Neural cell (in vitro differentiated cells): ENCODE data around the gene ATN1. TPM values are rescaled to one million over a fixed set of nuclear protein-coding genes. Genes with fewer than 3 reads are reported as not detected.

Experiments used
- H2AFZ ChIP-seq: fragments of 200-600, 300-800 bp; sonication (generic), shearing (Covaris generic); 2 replicates; pipeline ENCODE4 v1.6.0; 2014; ENCODE audit warnings: low read depth, mild to moderate bottlenecking, antibody characterized with exemption, low read length, moderate library complexity
- H3F3A ChIP-seq: fragments of 200-600 bp; shearing (Covaris generic); 2 replicates; pipeline ENCODE4 v1.6.1; 2016; ENCODE audit warnings: mild to moderate bottlenecking, moderate library complexity, mixed read lengths, antibody characterized with exemption, low read length; ENCODE audit not compliant: insufficient read depth, poor library complexity, severe bottlenecking
- H3K27ac ChIP-seq: fragments of 200-600, 300-800 bp; sonication (generic), shearing (Covaris generic); 2 replicates; pipeline ENCODE4 v1.5.1; 2014; ENCODE audit warnings: mild to moderate bottlenecking, low read length, moderate library complexity
- H3K27me3 ChIP-seq: fragments of 300-800, 200-600 bp; sonication (generic), shearing (Covaris generic); 2 replicates; pipeline ENCODE4 v1.6.0; 2014; ENCODE audit warnings: mild to moderate bottlenecking, low read depth, low read length, moderate library complexity; ENCODE audit not compliant: insufficient read depth
- H3K36me3 ChIP-seq: fragments of 300-800, 200-600 bp; sonication (generic), shearing (Covaris generic); 2 replicates; pipeline ENCODE4 v1.5.1; 2014; ENCODE audit warnings: mild to moderate bottlenecking, antibody characterized with exemption, low read length, moderate library complexity; ENCODE audit not compliant: insufficient read depth
- H3K4me2 ChIP-seq: fragments of 300-800, 200-600 bp; sonication (generic), shearing (Covaris generic); 2 replicates; pipeline ENCODE4 v1.6.0; 2014; ENCODE audit warnings: mild to moderate bottlenecking, low read length
- H3K4me3 ChIP-seq: fragments of 300-800, 200-600 bp; sonication (generic), shearing (Covaris generic); 2 replicates; pipeline ENCODE4 v1.5.1; 2014; ENCODE audit warnings: mild to moderate bottlenecking, low read length, moderate library complexity
- H3K79me2 ChIP-seq: fragments of 200-600 bp; shearing (Covaris generic); replicated peaks from 2 replicates; pipeline ENCODE4 v1.6.0; 2014; ENCODE audit warnings: mild to moderate bottlenecking, low read length, moderate library complexity; ENCODE audit not compliant: insufficient read depth
- H3K9ac ChIP-seq: fragments of 300-800, 200-600 bp; sonication (generic), shearing (Covaris generic); 2 replicates; pipeline ENCODE4 v1.6.1; 2016; ENCODE audit warnings: mild to moderate bottlenecking, low read length, mixed read lengths
- H3K9me2 ChIP-seq: fragments of 200-600 bp; shearing (Covaris generic); 2 replicates; pipeline ENCODE4 v1.6.1; 2016; ENCODE audit warnings: mild to moderate bottlenecking, low read length, mixed read lengths; ENCODE audit not compliant: insufficient read depth
- H3K9me3 ChIP-seq: fragments of 200-600, 300-800 bp; sonication (generic), shearing (Covaris generic); 2 replicates; pipeline ENCODE4 v1.6.1; 2016; ENCODE audit warnings: mild to moderate bottlenecking, mixed run types, low read length, moderate library complexity, mixed read lengths
- H4K20me1 ChIP-seq: fragments of 200-600 bp; shearing (Covaris generic); 2 replicates; pipeline ENCODE4 v1.6.1; 2016; ENCODE audit warnings: mild to moderate bottlenecking, mixed run types; ENCODE audit not compliant: insufficient read depth
- CTCF ChIP-seq: fragments of 450-650 bp; IDR thresholded peaks from 2 replicates; pipeline ENCODE4 v1.5.1; 2014; ENCODE audit warnings: antibody characterized with exemption, mild to moderate bottlenecking, moderate library complexity; ENCODE audit not compliant: poor library complexity, severe bottlenecking
- EP300 ChIP-seq: fragments of 450-650 bp; conservative IDR thresholded peaks from 2 replicates; pipeline ENCODE4 v1.6.1; 2014; ENCODE audit warnings: antibody characterized with exemption, mild to moderate bottlenecking, moderate library complexity; ENCODE audit not compliant: poor library complexity, severe bottlenecking
- POLR2AphosphoS5 ChIP-seq: IDR thresholded peaks from 2 replicates; pipeline ENCODE4 v1.6.1; 2012
- RAD21 ChIP-seq: fragments of 450-650 bp; conservative IDR thresholded peaks from 2 replicates; pipeline ENCODE4 v1.6.1; 2014; ENCODE audit warnings: antibody characterized with exemption, mild to moderate bottlenecking, moderate library complexity
- SMC3 ChIP-seq: fragments of 450-650 bp; conservative IDR thresholded peaks from 2 replicates; pipeline ENCODE4 v1.6.1; 2014; ENCODE audit warnings: antibody characterized with exemption, mild to moderate bottlenecking, moderate library complexity; ENCODE audit not compliant: poor library complexity
- TAF1 ChIP-seq: IDR thresholded peaks from 2 replicates; pipeline ENCODE4 v1.6.1; 2012; ENCODE audit warnings: low read depth
- polyA plus RNA-seq: library from polyadenylated mRNA; depleted of rRNA; stranded (reverse); fragments of >200 nt; gene quantifications from 2 replicates; pipeline ENCODE4 v1.2.3, GENCODE V29; 2014
- TF ChIP-seq, protein P1 (sequence below): IDR thresholded peaks from 2 replicates; pipeline ENCODE4 v1.6.1; 2012; ENCODE audit warnings: borderline replicate concordance

The ATN1 gene
- polyA plus RNA-seq, 1 donor from 2014 or later: 9.2 TPM

DNA sequence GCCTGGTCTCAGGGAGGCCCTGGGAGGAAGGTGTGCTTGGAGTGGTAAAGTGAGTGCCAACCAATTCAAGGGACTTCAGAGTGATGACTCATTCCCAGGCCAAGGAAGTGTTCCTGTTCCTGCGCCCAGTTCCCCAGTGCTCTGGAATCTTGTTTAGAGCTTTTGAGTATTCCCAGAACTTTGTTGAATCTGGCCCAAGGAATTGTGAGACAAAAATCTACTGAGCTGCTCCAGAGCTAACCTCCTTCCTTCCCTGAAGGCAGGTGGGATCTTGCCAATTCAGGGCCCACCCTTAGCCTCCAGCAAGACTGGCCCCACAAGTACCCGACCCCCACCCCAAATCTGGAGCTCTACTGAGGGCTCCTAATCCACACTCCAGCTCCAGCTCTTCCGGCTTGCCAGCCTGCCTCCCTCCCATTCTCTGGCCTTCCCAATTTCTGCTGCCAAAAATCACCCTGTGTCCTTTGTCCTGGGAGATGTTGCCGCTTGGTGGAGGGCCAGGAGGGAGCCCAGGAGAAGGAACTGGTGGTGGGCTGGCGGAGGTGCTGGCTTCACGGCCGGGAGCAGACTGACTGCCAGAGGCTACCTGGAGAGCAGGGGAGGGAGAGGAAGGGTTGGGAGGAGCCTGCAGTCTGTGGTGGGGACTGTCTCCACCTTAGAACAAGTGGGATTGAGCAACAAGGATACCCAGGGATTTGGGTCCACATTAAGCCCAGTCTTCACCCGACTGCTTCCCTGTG, 2.0 kb upstream of the ATN1 start:
- H2AFZ ChIP-seq: no peak overlapping the region

GRCh38 chr12:6928022-6928702, 403 bp downstream of the ATN1 start:
- peak overlapping the region; percentile 77 for H3K4me3 ChIP-seq
- no peak for TF ChIP-seq POLR2AphosphoS5
- TF ChIP-seq, protein P1, sequence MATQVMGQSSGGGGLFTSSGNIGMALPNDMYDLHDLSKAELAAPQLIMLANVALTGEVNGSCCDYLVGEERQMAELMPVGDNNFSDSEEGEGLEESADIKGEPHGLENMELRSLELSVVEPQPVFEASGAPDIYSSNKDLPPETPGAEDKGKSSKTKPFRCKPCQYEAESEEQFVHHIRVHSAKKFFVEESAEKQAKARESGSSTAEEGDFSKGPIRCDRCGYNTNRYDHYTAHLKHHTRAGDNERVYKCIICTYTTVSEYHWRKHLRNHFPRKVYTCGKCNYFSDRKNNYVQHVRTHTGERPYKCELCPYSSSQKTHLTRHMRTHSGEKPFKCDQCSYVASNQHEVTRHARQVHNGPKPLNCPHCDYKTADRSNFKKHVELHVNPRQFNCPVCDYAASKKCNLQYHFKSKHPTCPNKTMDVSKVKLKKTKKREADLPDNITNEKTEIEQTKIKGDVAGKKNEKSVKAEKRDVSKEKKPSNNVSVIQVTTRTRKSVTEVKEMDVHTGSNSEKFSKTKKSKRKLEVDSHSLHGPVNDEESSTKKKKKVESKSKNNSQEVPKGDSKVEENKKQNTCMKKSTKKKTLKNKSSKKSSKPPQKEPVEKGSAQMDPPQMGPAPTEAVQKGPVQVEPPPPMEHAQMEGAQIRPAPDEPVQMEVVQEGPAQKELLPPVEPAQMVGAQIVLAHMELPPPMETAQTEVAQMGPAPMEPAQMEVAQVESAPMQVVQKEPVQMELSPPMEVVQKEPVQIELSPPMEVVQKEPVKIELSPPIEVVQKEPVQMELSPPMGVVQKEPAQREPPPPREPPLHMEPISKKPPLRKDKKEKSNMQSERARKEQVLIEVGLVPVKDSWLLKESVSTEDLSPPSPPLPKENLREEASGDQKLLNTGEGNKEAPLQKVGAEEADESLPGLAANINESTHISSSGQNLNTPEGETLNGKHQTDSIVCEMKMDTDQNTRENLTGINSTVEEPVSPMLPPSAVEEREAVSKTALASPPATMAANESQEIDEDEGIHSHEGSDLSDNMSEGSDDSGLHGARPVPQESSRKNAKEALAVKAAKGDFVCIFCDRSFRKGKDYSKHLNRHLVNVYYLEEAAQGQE: no peak
- TF ChIP-seq RAD21: no peak
- no peak for TF ChIP-seq EP300
- TF ChIP-seq TAF1: no peak
- no peak for TF ChIP-seq CTCF
- H3K27ac ChIP-seq: peak overlapping the region; percentile 86
- H3F3A ChIP-seq: peaks cover 8% of the 10 kb centered on the region
- no peaks in the 10 kb centered on the region for H3K36me3 ChIP-seq
- peaks cover 4% of the 10 kb centered on the region for H4K20me1 ChIP-seq
- peak overlapping the region; percentile 54 for H2AFZ ChIP-seq
- H3K4me2 ChIP-seq: peak overlapping the region; percentile 97
- H3K9me3 ChIP-seq: no peaks in the 10 kb centered on the region
- H3K9ac ChIP-seq: peak overlapping the region; percentile 98
- no peaks in the 10 kb centered on the region for H3K9me2 ChIP-seq
- H3K27me3 ChIP-seq: no peaks in the 10 kb centered on the region
- H3K79me2 ChIP-seq: peaks cover 41% of the 10 kb centered on the region

More for the DNA sequence above, 2.0 kb upstream of the ATN1 start:
- peak overlapping the region; percentile 98 for H3K9ac ChIP-seq
- H3K4me2 ChIP-seq: peak overlapping the region; percentile 63
- no peak for TF ChIP-seq SMC3
- TF ChIP-seq, protein P1: peak; percentile 36
- H3K79me2 ChIP-seq: peaks cover 24% of the 10 kb centered on the region
- peak overlapping the region; percentile 70 for H3K4me3 ChIP-seq
- no peaks in the 10 kb centered on the region for H3K9me2 ChIP-seq
- H3K27ac ChIP-seq: peak overlapping the region; percentile 94
- no peaks in the 10 kb centered on the region for H3K36me3 ChIP-seq
- no peaks in the 10 kb centered on the region for H3K9me3 ChIP-seq
- H4K20me1 ChIP-seq: no peaks in the 10 kb centered on the region
- H3F3A ChIP-seq: peaks cover 8% of the 10 kb centered on the region
- no peaks in the 10 kb centered on the region for H3K27me3 ChIP-seq
